ENCODE measurements around the gene ARHGAP26. TPM values are rescaled to one million over a fixed set of nuclear protein-coding genes. Genes with fewer than 3 reads are reported as not detected.

The ARHGAP26 gene
- total RNA-seq, 4 donors from 2014 or later: 22.3 to 40.7 (median 28.2) TPM

- TF ChIP-seq POLR2AphosphoS5 (IDR thresholded peaks at IDR 0.05) (peak in 1 of 2 donors; percentile 21), EP300 (IDR thresholded peaks at IDR 0.05) (no peak), POLR2A (IDR thresholded peaks at IDR 0.05; ENCODE audit: low read depth) (no peak)
- TF ChIP-seq, protein P1, sequence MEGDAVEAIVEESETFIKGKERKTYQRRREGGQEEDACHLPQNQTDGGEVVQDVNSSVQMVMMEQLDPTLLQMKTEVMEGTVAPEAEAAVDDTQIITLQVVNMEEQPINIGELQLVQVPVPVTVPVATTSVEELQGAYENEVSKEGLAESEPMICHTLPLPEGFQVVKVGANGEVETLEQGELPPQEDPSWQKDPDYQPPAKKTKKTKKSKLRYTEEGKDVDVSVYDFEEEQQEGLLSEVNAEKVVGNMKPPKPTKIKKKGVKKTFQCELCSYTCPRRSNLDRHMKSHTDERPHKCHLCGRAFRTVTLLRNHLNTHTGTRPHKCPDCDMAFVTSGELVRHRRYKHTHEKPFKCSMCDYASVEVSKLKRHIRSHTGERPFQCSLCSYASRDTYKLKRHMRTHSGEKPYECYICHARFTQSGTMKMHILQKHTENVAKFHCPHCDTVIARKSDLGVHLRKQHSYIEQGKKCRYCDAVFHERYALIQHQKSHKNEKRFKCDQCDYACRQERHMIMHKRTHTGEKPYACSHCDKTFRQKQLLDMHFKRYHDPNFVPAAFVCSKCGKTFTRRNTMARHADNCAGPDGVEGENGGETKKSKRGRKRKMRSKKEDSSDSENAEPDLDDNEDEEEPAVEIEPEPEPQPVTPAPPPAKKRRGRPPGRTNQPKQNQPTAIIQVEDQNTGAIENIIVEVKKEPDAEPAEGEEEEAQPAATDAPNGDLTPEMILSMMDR (IDR thresholded peaks at IDR 0.05): no peak
- intact Hi-C loops (cut with DNase I): no loop called here
- no peaks in the 10 kb centered on the region for H3K9me3 ChIP-seq
- 83% methylated on average over 6 of the region's 6 CpGs for WGBS
- no peaks in the 10 kb centered on the region for H3K27me3 ChIP-seq
- DNase-seq (ENCODE audit: extremely low spot score): no peak
- no peaks in the 10 kb centered on the region for H3K36me3 ChIP-seq
- peak overlapping the region; percentile 1 to 49 (median 34) for H3K27ac ChIP-seq (replicated peaks in 1 of 4)
- H3K4me3 ChIP-seq: no peak overlapping the region
- H3K4me1 ChIP-seq: peaks cover 82 to 87% (median 86%) of the 10 kb centered on the region in 4 donors
These were observed 73.1 kb downstream of the ARHGAP26 start for GRCh38 chr5:142842994-142843905.

DNA sequence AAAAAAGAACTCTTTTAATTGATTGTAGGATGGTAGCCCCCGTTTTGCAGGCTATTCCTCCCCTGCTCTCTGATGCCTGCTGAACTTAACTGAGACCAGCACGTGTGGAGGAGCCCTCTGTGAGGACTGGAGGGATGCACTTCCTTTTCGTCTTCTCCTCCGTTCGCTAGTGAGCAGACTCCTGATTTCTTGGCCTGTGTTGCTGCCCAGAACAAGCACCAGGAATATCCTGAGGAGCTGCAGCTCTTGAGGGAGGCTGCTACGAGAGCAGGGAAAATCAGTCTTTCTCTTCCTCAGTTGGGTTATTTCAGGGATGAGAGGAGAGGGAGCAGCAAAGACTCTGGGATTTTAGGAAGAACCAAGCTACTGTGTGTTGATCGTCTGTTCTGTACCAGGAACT lies 74.7 kb downstream of the ARHGAP26 start:
- Histone ChIP-seq H3K36me3 (no peaks in the 10 kb centered on the region), H3K9me3 (no peaks in the 10 kb centered on the region), H3K4me3 (no peak overlapping the region), H3K27ac (replicated peaks in 1 of 4) (peak overlapping the region; percentile 31 to 49 (median 41)), H3K4me1 (peaks cover 70 to 84% (median 75%) of the 10 kb centered on the region in 4 donors), H3K27me3 (no peaks in the 10 kb centered on the region)
- DNase-seq (ENCODE audit: extremely low spot score): no peak
- 44% methylated on average over 7 of the region's 7 CpGs for WGBS
- intact Hi-C loops (cut with DNase I): no loop called here
- TF ChIP-seq POLR2AphosphoS5 (IDR thresholded peaks at IDR 0.05) (no peak), EP300 (IDR thresholded peaks at IDR 0.05) (no peak), POLR2A (IDR thresholded peaks at IDR 0.05; ENCODE audit: low read depth) (no peak)
- TF ChIP-seq, protein P1 (IDR thresholded peaks at IDR 0.05): no peak

GRCh38 chr5:142845402-142845921 lies 75.3 kb downstream of the ARHGAP26 start:
- peaks cover 64 to 79% (median 69%) of the 10 kb centered on the region in 4 donors for H3K4me1 ChIP-seq

GRCh38 chr5:142845954-142846398 lies 75.8 kb downstream of the ARHGAP26 start:
- no peak for TF ChIP-seq EP300 (IDR thresholded peaks at IDR 0.05)
- TF ChIP-seq POLR2A (IDR thresholded peaks at IDR 0.05; ENCODE audit: low read depth): no peak
- TF ChIP-seq POLR2AphosphoS5 (IDR thresholded peaks at IDR 0.05): no peak
- TF ChIP-seq, protein P1 (IDR thresholded peaks at IDR 0.05): no peak
- intact Hi-C loops (cut with DNase I): no loop called here
- Histone ChIP-seq H3K4me1 (peaks cover 59 to 74% (median 64%) of the 10 kb centered on the region in 4 donors), H3K4me3 (no peak overlapping the region), H3K36me3 (no peaks in the 10 kb centered on the region), H3K27me3 (no peaks in the 10 kb centered on the region), H3K27ac (replicated peaks in 1 of 4) (peak overlapping the region; percentile 31 to 49 (median 41)), H3K9me3 (no peaks in the 10 kb centered on the region)
- 73% methylated on average over 8 of the region's 9 CpGs for WGBS
- DNase-seq (ENCODE audit: extremely low spot score): no peak

More at GRCh38 chr5:142845402-142845921, 75.3 kb downstream of the ARHGAP26 start:
- Histone ChIP-seq H3K4me3 (no peak overlapping the region), H3K27ac (replicated peaks in 1 of 4) (peak overlapping the region; percentile 31 to 49 (median 41)), H3K9me3 (no peaks in the 10 kb centered on the region), H3K36me3 (no peaks in the 10 kb centered on the region), H3K27me3 (no peaks in the 10 kb centered on the region)
- 25% methylated on average over 4 of the region's 4 CpGs for WGBS
- no peak for DNase-seq (ENCODE audit: extremely low spot score)
- intact Hi-C loops (cut with DNase I): no loop called here
- TF ChIP-seq POLR2A (IDR thresholded peaks at IDR 0.05; ENCODE audit: low read depth) (no peak), POLR2AphosphoS5 (IDR thresholded peaks at IDR 0.05) (no peak), EP300 (IDR thresholded peaks at IDR 0.05) (no peak)
- TF ChIP-seq, protein P1 (IDR thresholded peaks at IDR 0.05): no peak
